Stimulated activated CD4-positive, alpha-beta T cell treated with anti-CD3 and anti-CD28 coated beads, Interleukin-4, amount 100 ng/mL, for 1 hour (primary cell): ENCODE data around the gene MINDY2.

ENCODE experiments used
- DNase-seq: peaks from one replicate; pipeline ENCODE4 v3.0.0-alpha.2; 2020

The MINDY2 gene

DNA sequence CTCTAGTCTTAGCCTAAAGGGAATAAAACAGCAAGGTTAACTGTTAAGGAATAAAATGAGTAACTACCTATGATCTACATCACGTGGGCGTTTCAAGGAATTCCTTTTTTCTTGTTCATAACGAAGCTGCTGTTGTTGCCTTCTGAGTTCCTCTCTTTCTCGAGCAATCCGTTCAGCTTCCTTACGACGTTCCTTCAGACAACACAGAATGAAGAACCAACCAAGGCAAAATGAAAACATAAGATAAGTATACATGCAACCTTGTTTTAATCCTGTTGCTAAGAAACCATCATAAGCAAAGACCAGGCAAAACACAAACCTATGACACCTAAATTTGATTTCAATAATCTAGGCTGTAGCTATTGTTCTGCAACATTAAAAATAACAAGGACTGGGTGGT, 118.3 kb downstream of the MINDY2 start:
- DNase-seq = no peak

DNA sequence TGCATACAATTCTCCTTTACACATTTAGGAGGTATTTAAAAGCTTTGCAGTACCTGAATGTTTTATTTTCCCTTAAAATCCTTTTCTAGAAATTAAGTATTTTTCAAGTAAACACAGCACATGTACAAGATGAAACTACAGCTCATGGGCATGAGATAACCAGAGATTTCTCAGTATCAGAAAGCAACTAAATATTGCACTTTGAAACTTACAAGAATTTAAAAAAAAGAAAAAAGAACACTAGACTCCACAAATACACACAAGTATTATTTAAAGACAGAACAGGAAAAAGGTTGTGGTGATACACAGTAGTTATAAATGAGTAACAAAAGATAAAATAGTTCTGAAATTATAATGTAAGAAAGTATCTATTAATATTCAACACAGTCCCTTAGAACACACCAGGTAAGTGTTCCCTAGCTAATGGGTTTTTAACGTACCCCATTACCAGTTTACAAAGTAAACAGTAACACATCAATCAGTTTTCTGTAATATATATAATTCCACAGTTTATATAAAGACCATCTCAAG, 127.1 kb downstream of the MINDY2 start:
- DNase-seq = no peak

DNA sequence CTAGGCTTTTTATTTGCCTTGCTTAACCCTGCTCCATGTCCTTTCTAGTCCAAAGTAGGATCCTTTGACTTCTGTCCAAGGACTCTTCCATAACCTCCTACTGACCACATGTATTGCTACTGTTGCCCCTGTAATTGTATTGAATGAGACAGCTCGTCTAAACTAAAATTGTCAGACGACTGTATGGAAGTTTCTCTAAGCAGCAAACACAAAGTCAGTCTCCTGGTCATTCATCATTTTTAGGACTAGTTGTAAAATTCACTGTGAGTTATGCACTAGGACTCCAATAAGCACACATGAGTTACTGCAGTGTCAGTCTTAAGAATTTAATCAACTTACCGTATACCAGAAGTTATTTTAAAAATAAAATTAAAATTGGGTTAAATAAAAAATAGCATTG, 129.5 kb downstream of the MINDY2 start:
- DNase-seq = no peak

DNA sequence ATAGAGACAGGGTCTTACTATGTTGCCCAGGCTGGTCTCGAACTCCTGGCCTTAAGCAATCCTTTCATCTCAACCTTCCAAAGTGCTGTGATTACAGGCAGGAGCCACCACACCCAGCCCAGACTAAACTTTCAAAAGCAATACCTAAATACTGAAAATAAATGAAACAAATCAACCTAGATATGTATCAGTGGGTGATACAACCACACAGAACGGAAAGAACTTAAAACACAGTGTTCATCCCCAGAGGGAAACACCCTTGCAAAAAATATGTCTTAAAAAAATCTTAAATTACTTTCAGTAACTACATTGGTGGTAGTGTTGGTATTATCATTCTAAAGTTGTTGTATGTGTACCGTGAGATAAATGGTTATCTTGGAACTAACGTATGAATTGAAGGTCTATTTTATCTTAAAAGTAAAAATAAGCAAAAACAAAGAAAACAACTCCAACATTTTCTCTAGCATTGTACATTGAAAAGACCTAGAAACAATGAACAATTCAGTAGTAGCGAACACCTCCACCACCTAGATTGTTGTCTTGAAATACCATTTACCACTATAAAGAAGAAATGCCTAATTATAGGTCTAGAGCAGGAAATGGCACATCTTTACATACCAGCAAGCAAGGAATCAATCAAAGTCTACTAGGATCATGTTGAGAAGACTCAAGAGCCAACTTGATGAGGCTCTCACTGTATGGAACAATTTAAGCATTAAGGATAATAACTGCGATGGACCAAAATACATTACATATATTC, 137.6 kb downstream of the MINDY2 start:
- DNase-seq = no peak

DNA sequence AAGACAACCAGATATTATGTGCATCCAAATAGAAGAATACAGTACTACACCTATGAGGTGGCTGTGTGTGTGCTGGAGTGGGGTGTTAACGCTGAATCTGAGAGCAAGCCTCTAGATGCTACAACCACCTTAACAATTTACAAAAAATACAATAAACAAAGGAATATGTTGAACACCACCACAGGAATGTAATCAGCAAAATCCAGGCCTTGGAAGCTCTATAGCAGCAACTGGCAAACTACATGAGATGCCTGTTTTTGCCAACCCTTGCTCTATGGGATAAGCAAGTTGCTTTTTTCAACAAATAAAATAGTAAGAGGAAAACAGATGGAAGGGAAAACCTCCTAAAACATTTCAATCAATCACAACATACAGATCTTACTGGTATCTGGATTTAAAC, 138.5 kb downstream of the MINDY2 start:
- DNase-seq = no peak

DNA sequence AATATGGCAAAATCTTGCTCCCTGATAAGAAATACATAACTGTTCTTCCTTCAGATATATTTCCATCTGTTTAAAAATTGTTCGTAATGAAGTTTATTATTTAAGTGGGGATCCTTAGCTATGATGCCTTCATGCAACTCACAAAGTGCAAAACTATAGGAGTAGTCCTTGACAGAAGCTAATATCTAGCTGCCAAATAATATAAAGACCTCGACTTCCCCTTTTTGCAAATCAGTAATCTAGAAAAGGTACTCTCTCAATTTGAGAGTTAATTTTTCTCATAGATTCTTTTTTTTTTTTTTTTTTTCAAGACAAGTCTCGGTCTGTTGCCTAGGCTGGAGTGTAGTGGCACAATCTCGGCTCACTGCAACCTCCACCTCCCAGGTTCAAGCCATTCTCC, 139.4 kb downstream of the MINDY2 start:
- DNase-seq = no peak
